IPS DF 4.7 (cell line): ENCODE results near the gene ITGA11.

Experiments
- DNase-seq: peaks from one replicate; pipeline ENCODE4 v3.0.0-alpha.2; 2013; ENCODE audit warnings: low spot score; ENCODE audit errors: extremely low read depth

ITGA11 gene

DNA sequence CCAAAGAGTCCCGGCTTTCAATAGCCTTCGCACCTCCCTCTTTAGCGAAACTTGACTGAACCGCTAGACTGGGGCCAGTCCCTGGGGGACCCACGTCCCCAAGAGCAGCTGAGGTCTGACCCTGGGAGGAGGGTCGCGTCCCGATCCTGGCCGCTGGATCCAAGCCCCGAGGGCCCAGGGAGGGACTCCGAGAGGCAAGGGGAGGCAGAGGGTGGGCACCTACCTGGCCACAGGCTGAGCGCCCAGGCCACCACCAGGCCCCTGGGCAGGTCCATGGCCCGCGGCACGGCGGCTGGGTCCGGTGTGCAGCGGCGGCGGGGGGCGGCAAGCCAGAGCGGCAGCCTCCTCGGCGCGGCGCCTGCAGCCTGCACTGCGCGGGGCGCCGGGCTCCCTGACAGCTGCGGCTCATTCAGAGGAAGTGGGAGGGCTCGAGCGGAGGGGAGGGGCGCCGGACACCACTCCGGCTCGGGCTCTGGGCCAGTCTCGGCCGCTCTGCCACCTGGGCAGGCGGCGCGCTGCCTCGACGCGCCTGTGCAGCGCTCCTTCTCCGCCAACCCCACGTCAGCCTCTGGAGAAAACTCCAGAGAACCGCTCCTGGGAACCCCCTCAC is at the start of gene ITGA11:
ITGA11 (minus strand) TSS at position 372 of the 610 bp plus-strand sequence; CDS start at position 275, 97 bp downstream.
- no peak for DNase-seq

DNA sequence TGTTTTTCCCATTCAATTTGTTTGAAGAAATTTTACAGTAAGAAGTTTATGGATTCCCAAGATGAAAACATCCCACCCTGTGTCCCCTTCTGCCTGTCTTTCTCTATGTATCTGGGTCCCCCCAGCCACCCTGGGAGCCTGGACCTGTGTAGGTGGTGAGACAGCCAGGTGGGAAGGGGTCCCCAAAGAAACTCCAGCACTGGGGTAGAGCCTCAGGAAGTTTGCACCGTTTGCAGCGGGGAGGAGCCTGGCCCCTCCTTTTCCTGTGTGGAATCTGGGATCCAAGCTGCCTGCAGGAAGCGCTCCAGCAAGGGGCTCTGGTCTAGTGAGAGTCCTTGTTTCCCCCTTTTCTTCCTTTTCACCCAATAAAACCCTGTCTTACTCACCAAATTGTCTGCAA is 49.4 kb upstream of the ITGA11 start:
- DNase-seq: no peak

GRCh38 chr15:68480296-68480695 is 48.3 kb upstream of the ITGA11 start:
- DNase-seq: no peak

- no peak for DNase-seq
These were observed 47.9 kb upstream of the ITGA11 start for GRCh38 chr15:68479870-68480269.

GRCh38 chr15:68479406-68479805 is 47.4 kb upstream of the ITGA11 start:
- no peak for DNase-seq

DNA sequence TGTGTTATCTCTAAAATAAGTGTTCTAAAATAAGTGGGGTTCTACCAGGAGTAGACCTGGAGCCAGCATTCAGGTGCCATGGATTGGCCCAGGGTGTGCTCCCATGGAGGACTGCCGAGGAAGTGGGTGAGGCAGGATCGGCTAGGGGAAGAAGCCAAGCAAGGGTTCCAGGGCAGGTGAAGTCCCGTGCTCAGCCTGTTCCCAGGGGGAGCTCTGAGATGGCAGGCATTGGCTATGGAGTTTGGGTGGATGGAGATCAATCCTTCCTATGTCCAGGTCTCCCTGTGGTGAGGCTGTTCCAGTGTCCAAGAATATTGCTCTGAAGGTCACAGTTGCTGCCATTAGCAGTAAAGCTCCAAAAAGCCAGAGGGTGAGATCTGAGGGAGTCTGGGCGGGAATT is 46.9 kb upstream of the ITGA11 start:
- no peak for DNase-seq

GRCh38 chr15:68475449-68475848 is 43.5 kb upstream of the ITGA11 start:
- DNase-seq: no peak

- no peak for DNase-seq
These were observed 39.6 kb upstream of the ITGA11 start for GRCh38 chr15:68471541-68471940.

DNA sequence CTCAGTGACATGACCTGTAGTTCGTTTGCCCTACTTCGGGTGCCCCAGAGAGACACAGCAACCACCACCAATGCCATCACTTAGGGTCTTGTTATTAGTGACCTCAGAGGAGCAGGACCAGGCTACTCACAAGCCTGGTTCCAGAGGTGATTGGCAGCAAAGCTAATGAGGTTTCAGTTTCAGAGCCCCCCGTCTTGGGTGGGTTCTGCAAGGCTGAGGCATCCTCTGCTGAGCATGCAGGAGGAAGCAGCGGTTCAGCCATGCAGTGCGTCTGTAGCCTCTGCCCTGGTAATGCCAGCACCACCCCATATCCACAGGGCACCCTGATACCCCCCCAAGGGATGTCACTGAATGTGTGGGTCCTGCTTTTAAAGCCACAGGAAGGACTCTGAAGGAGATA is 39.0 kb upstream of the ITGA11 start:
- DNase-seq: no peak

DNA sequence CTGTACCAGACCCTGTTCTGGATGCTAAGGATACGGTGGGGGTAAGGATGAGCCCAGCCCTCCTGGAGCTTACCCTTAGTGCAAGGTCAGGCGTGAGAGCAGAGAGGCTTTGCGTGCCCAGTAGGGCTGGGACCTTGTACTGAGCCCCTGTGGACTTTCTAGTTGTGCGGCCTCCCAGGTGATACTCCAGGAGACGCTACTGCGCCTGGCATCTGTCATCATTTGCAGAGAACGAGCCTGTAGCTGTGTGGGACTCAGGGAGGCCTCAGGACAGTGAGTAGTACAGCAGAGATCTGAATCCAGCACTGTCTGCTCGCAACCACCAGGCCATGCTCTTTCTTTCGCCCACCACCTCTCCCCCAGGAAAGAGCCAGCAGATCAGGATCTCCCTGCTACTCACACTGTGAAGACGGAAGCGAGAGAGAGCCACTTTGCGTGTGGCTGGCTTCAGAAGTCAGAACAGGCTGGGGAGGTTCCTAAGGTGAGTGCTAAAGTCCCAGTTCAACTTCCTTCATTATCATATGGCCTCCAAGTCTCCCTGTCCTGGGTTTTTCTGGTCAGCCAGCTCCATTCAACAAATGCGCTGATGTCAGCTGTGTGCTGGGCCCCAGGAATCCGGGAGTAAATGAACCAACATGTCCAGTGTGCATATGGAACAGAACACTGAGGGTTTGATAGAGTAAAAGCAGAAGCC is 38.2 kb upstream of the ITGA11 start:
- DNase-seq: no peak

DNA sequence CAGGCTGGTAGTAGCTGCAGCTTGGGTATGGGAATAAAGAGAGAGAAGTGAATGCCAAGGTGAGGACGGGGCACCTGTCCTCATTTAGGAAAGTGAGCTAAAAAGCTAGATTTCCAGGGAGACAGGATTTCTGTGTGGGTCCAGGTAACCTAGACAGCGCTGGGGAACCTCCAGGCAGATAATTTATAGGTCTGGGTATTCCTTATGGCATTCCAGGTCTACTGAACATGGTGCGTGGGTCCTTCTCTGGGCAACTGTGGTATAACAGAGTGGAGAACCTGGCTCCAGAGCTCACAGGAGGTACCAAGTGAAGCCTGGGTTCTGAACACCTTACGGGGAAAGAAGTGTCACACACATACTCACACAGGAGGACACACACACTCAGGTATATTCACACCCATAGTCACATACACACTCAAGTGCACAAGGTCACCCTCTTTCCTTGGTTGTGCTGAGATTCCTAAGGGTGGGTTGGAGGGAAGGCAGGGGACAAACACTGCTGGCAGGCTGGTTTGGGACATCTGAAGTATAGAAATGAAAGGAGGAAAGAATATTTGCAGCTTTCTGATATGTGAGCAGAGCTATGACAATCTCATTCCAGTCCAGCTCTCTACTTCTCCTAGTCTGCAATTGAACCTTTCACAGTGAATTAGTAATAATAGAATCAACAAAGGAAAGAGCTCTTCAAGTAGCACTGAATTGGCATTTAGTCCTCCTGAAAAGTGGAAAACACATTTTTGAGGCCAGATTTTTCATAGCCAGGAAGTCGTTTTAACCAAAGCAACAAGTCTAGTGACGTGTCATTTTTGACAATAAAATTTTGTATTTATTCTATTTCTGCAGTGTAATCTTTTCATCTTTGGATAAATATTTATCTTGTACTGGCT is 37.4 kb upstream of the ITGA11 start:
- no peak for DNase-seq

DNA sequence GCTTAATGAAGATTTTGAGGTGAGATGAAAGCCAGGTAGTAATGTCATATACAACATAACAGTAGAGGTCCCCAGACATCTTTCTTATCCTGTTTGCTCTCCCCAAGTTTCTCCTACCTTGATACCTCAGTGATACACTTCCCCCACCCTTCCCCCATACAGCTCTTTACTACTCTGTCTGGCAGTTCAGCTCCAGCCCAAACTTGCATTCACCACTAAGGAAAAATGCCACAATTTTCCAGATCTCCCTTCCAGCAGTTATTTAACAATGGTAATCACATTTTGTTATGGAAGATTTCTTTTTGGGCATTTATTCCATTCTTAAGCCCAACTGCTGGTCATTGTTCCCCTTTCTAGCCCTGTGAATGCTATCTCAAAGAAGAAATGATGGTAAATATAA is 34.9 kb upstream of the ITGA11 start:
- no peak for DNase-seq

- DNase-seq: no peak
These were observed 34.0 kb upstream of the ITGA11 start for GRCh38 chr15:68465861-68466560.

GRCh38 chr15:68464448-68465090 is 32.6 kb upstream of the ITGA11 start:
- DNase-seq: no peak

GRCh38 chr15:68463996-68464395 is 32.0 kb upstream of the ITGA11 start:
- no peak for DNase-seq

GRCh38 chr15:68463444-68463843 is 31.5 kb upstream of the ITGA11 start:
- DNase-seq: no peak

DNA sequence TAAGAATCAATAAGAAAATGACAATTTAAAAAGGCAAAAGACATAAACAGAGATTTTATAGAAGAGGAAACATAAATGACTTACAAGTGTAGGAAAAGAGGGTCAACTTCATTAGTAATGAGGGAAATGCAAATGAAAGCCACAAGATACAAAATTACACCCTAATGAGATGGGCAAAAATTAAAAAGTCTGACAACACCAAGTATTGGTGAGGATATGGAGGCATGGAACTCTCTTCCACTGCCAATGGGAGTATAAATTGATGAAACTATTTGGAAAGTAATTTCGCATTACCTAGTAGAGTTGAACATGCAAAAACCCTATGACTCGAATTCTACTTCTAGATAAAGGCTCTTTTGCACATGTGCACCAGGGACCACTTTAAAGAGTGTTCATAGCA is 28.2 kb upstream of the ITGA11 start:
- no peak for DNase-seq

GRCh38 chr15:68450192-68450591 is 18.2 kb upstream of the ITGA11 start:
- DNase-seq: no peak

DNA sequence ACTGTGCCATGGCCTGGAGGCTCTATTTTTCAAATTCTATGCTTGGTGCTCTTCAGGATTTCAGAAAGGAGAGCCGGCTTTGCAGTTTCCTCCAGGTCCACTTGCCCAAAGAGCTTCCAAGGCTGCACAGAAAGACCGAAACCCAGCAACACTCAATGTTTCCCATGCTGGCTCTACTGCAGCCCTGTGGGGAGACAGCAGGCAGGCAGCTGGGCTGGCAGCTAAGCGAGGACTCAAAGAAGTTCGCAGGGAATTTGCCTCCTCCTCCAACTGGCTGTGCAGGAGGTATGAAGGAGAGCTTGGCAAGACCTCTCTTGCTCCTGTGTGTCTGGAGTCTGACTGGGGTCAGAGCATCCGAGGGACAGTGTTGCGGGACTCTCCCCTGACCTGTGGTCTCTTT is 17.4 kb upstream of the ITGA11 start:
- no peak for DNase-seq

DNA sequence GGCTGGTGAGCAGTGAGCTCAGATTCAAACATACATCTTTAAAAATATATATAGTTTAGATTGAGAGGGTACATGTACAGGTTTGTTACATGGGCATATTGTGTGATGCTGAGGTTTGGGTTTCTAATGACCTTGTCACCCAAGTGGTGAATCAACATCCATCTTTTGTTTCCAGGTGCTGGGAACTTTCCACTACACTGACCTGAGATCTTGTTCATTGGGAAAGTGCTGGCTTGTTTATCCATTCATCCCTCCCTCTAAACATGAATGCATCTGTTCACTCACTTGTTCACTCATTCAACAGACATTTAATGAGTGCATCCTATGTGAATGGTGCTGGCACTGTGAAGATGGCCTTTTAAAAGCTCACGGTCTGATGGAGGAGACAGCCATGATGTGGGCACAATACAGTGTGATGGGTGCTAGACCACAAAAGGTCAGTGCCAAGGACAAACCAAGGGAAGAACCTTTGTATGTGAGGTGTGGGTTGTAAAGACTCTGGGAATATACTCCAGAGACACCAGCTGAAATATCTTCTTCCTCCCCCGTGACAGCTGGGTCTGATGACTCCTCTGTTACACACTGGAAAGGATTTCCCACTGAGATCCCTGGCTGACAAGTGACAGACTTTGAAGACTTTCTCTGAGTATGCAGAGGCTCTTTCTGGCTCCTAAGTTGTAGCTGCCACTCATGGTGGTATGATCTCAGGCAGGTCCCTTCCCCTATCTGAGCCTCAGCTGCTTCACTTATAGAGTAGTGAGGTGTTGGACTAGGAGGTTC is 16.2 kb upstream of the ITGA11 start:
- no peak for DNase-seq
